MCF 10A (cell line): ENCODE measurements around the gene CRYBG2. TPM values are rescaled to one million over a fixed set of nuclear protein-coding genes. Genes with fewer than 3 reads are reported as not detected.

Experiments used
- BruUV-seq: library from RNA; stranded (reverse); fragments of 400-500 nt; replicated peaks from 2 replicates; lab custom pipeline; 2021; lab: Mats Ljungman, UMichigan
- CTCF ChIA-PET: fragments of 300-600 bp; sonication (Branson Sonifier 250); formaldehyde crosslinking; extraction: SDS; loops from one replicate; lab custom pipeline; 2021; ENCODE audit warnings: antibody characterized with exemption, inconsistent platforms; lab: Yijun Ruan, JAX
- POLR2A ChIA-PET: fragments of 300-600, 350-650 bp; sonication (Branson Sonifier 250); formaldehyde crosslinking; extraction: SDS; loops from one replicate; lab custom pipeline; 2020; ENCODE audit warnings: antibody characterized with exemption, inconsistent platforms; lab: Yijun Ruan, JAX
- DNase-seq: peaks from one replicate; pipeline ENCODE4 v3.0.0-alpha.2; 2018; ENCODE audit not compliant: unreplicated experiment
- H3K27ac Mint-ChIP-seq: one replicate; pipeline ENCODE4 v1.8.0; 2022; ENCODE audit warnings: mild to moderate bottlenecking, low read depth, mixed read lengths; ENCODE audit not compliant: unreplicated experiment
- H3K27me3 Mint-ChIP-seq: one replicate; pipeline ENCODE4 v1.8.0; 2022; ENCODE audit warnings: mixed read lengths; ENCODE audit not compliant: insufficient read depth, unreplicated experiment
- H3K36me3 Mint-ChIP-seq: one replicate; pipeline ENCODE4 v1.8.0; 2022; ENCODE audit warnings: mild to moderate bottlenecking, moderate library complexity, mixed read lengths; ENCODE audit not compliant: insufficient read depth, unreplicated experiment
- H3K4me1 Mint-ChIP-seq: one replicate; pipeline ENCODE4 v1.8.0; 2022; ENCODE audit warnings: mixed read lengths; ENCODE audit not compliant: insufficient read depth, unreplicated experiment
- H3K4me3 Mint-ChIP-seq: one replicate; pipeline ENCODE4 v1.8.0; 2022; ENCODE audit warnings: mild to moderate bottlenecking, moderate library complexity, mixed read lengths; ENCODE audit not compliant: unreplicated experiment
- H3K9me3 Mint-ChIP-seq: one replicate; pipeline ENCODE4 v1.8.0; 2022; ENCODE audit warnings: mixed read lengths; ENCODE audit not compliant: unreplicated experiment
- CTCF ChIP-seq: fragments of 200-600 bp; IDR thresholded peaks from one replicate; pipeline ENCODE4 v1.8.0; 2022; ENCODE audit warnings: antibody characterized with exemption, mild to moderate bottlenecking; ENCODE audit not compliant: unreplicated experiment
- intact Hi-C: fragments of 100-400 bp; cut with micrococcal nuclease; formaldehyde crosslinking; loops from 2 replicates; pipeline ENCODE4 v1.14.1; 2022
- total RNA-seq: library from RNA; stranded (reverse); gene quantifications from 2 replicates; pipeline ENCODE4 v1.2.3, GENCODE V29; 2022

Gene CRYBG2
- total RNA-seq, 1 experiment from 2014 or later, result 8.6 TPM

GRCh38 chr1:26357121-26357602, 3.2 kb upstream of the CRYBG2 start:
- Mint-ChIP-seq H3K4me3 (no peak overlapping the region), H3K36me3 (no peaks in the 10 kb centered on the region), H3K4me1 (peaks cover 32% of the 10 kb centered on the region), H3K9me3 (no peaks in the 10 kb centered on the region), H3K27me3 (no peaks in the 10 kb centered on the region), H3K27ac (peak overlapping the region; percentile 42)
- CTCF ChIA-PET, result interaction anchor here (0.6 to 0.8 kb wide), 2 partner anchors 35 to 92 kb away, joined by 3 read pairs; no protein-coding TSS in a partner anchor
- BruUV-seq, result no TSS peak
- DNase-seq, result peak; percentile 84
- intact Hi-C loops, result loop anchor here (5.0 kb wide), 1 partner anchor 35 kb away; no protein-coding TSS in a partner anchor
- no peak for TF ChIP-seq CTCF
- POLR2A ChIA-PET, result interaction anchor here (0.7 to 2.7 kb wide), 3 partner anchors 21 to 79 kb away, joined by 4 to 24 read pairs (median 8); partner anchors contain the start of gene SH3BGRL3

GRCh38 chr1:26356106-26356505, 2.2 kb upstream of the CRYBG2 start:
- TF ChIP-seq CTCF, result no peak
- ChIA-PET CTCF (interaction anchor here (0.7 kb wide), 1 partner anchor 26 kb away, joined by 3 read pairs; no protein-coding TSS in a partner anchor), POLR2A (no interaction called here)
- no peak for DNase-seq
- peak overlapping the region; percentile 41 for H3K27ac Mint-ChIP-seq
- no peaks in the 10 kb centered on the region for H3K36me3 Mint-ChIP-seq
- H3K4me1 Mint-ChIP-seq, result peaks cover 42% of the 10 kb centered on the region
- BruUV-seq, result no TSS peak
- H3K27me3 Mint-ChIP-seq, result no peaks in the 10 kb centered on the region
- intact Hi-C loops, result loop anchor here (5.0 kb wide), 1 partner anchor 34 kb away; no protein-coding TSS in a partner anchor
- no peak overlapping the region for H3K4me3 Mint-ChIP-seq
- H3K9me3 Mint-ChIP-seq, result no peaks in the 10 kb centered on the region

GRCh38 chr1:26354972-26355371, 1.0 kb upstream of the CRYBG2 start:
- ChIA-PET POLR2A (no interaction called here), CTCF (interaction anchor here (0.9 to 2.2 kb wide), 2 partner anchors 8 to 62 kb away, joined by 4 to 5 read pairs; no protein-coding TSS in a partner anchor)
- intact Hi-C loops, result loop anchor here (5.0 kb wide), 1 partner anchor 33 kb away; no protein-coding TSS in a partner anchor
- no TSS peak for BruUV-seq
- Mint-ChIP-seq H3K27ac (no peak overlapping the region), H3K4me1 (peaks cover 45% of the 10 kb centered on the region), H3K4me3 (no peak overlapping the region), H3K36me3 (no peaks in the 10 kb centered on the region), H3K27me3 (no peaks in the 10 kb centered on the region), H3K9me3 (no peaks in the 10 kb centered on the region)
- DNase-seq, result no peak
- TF ChIP-seq CTCF, result no peak

- CTCF ChIA-PET, result interaction anchor here (0.7 to 2.2 kb wide), 2 partner anchors 9 to 10 kb away, joined by 3 to 5 read pairs; no protein-coding TSS in a partner anchor
- peak; percentile 28 for DNase-seq
- no peaks in the 10 kb centered on the region for H3K27me3 Mint-ChIP-seq
- no peak overlapping the region for H3K4me3 Mint-ChIP-seq
- no peaks in the 10 kb centered on the region for H3K9me3 Mint-ChIP-seq
- intact Hi-C loops, result no loop called here
- TF ChIP-seq CTCF, result no peak
- no peaks in the 10 kb centered on the region for H3K36me3 Mint-ChIP-seq
- peaks cover 43% of the 10 kb centered on the region for H3K4me1 Mint-ChIP-seq
- POLR2A ChIA-PET, result no interaction called here
- no TSS peak for BruUV-seq
- H3K27ac Mint-ChIP-seq, result peak overlapping the region; percentile 44
Measured at GRCh38 chr1:26353210-26353859, 595 bp downstream of the CRYBG2 start.
